ENCODE results near the gene ADH1B.

DNA sequence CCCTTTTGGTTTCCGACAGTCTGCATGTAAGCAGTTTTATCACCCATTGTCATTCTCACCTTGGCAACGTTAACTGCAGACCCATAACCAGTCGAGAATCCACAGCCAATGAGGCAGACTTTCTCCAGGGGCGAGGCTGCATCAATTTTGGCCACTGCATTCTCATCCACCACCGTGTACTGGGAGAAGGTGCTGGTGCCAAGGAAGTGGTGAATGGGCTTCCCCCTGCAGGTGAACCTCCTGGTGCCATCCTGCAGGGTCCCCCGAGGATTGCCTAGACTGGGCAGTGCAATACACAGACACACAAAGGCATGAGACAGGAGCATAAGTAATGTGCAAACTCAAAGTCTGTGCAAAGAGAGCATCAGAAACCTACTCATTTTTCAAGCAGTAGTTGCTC lies 5.4 kb downstream of the ADH1B start:
- TF ChIP-seq, protein P1, sequence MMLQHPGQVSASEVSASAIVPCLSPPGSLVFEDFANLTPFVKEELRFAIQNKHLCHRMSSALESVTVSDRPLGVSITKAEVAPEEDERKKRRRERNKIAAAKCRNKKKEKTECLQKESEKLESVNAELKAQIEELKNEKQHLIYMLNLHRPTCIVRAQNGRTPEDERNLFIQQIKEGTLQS (IDR thresholded peaks at IDR 0.05): no peak
- TF ChIP-seq POLR2A (IDR thresholded peaks at IDR 0.05; ENCODE audit: borderline replicate concordance, extremely low read depth, insufficient read depth, insufficient read length): no peak
- TF ChIP-seq, protein P2, sequence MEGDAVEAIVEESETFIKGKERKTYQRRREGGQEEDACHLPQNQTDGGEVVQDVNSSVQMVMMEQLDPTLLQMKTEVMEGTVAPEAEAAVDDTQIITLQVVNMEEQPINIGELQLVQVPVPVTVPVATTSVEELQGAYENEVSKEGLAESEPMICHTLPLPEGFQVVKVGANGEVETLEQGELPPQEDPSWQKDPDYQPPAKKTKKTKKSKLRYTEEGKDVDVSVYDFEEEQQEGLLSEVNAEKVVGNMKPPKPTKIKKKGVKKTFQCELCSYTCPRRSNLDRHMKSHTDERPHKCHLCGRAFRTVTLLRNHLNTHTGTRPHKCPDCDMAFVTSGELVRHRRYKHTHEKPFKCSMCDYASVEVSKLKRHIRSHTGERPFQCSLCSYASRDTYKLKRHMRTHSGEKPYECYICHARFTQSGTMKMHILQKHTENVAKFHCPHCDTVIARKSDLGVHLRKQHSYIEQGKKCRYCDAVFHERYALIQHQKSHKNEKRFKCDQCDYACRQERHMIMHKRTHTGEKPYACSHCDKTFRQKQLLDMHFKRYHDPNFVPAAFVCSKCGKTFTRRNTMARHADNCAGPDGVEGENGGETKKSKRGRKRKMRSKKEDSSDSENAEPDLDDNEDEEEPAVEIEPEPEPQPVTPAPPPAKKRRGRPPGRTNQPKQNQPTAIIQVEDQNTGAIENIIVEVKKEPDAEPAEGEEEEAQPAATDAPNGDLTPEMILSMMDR (IDR thresholded peaks at IDR 0.05 in 2 of 3, conservative IDR thresholded peaks at IDR 0.05 in 1 of 3; ENCODE audit: borderline replicate concordance in 1 of 3, insufficient read depth in 1 of 3, low read depth in 2 of 3, low read length in 2 of 3): no peak
- no peak for TF ChIP-seq POLR2AphosphoS5 (IDR thresholded peaks at IDR 0.05; ENCODE audit: low read depth, low read length)
- no peak for TF ChIP-seq TCF7L2 (IDR thresholded peaks at IDR 0.05; ENCODE audit: borderline replicate concordance, extremely low read depth, insufficient read depth, insufficient read length)
- TF ChIP-seq, protein P3, sequence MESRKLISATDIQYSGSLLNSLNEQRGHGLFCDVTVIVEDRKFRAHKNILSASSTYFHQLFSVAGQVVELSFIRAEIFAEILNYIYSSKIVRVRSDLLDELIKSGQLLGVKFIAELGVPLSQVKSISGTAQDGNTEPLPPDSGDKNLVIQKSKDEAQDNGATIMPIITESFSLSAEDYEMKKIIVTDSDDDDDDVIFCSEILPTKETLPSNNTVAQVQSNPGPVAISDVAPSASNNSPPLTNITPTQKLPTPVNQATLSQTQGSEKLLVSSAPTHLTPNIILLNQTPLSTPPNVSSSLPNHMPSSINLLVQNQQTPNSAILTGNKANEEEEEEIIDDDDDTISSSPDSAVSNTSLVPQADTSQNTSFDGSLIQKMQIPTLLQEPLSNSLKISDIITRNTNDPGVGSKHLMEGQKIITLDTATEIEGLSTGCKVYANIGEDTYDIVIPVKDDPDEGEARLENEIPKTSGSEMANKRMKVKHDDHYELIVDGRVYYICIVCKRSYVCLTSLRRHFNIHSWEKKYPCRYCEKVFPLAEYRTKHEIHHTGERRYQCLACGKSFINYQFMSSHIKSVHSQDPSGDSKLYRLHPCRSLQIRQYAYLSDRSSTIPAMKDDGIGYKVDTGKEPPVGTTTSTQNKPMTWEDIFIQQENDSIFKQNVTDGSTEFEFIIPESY (IDR thresholded peaks at IDR 0.05; ENCODE audit: extremely low read depth, insufficient replicate concordance, low read length): no peak
- no peak for TF ChIP-seq SP1 (IDR thresholded peaks at IDR 0.05; ENCODE audit: low read depth)
- TF ChIP-seq EZH2 (IDR thresholded peaks at IDR 0.05): no peak
- TF ChIP-seq FOSL1 (IDR thresholded peaks at IDR 0.05; ENCODE audit: low read depth): no peak
- no peak for TF ChIP-seq ELF1 (IDR thresholded peaks at IDR 0.05; ENCODE audit: borderline replicate concordance, low read depth)

Data from HCT116 (cell line).